ENCODE measurements around the gene OBSCN. TPM values are rescaled to one million over a fixed set of nuclear protein-coding genes. Genes with fewer than 3 reads are reported as not detected.

The OBSCN gene
- total and polyA plus RNA-seq, 10 of the 15 experiments (the other 5 are each of a cell fraction or from before 2014, with no cell fraction given): 0.01 to 0.36 (median 0.08) TPM; not detected in 2

DNA sequence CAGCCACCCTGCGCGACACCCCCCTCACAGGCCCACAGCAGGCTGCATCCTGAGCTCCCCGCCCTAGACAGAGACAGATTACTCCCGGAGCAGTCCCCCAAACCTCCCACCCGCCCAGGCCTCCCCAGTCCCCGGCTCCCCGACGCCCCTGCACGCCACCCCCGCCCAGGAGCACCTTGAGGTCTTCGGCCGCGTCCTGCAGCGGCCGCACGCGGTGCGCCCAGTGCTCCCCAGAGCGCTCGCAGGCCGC, 198.1 kb downstream of the OBSCN start:
- CTCF ChIA-PET: interaction anchor here (1.3 kb wide), 1 partner anchor 238 kb away, joined by 4 read pairs; no protein-coding TSS in a partner anchor
- ATAC-seq (peak; percentile 44; the same call in 2 of the 3 replicates), FAIRE-seq (no peak), DNase-seq (ENCODE audit: low read depth, low spot score) (no peak)
- no peaks in the 10 kb centered on the region for H3K27me3 ChIP-seq (replicated peaks in 1 of 2; ENCODE audit: control insufficient read depth in 2 of 2, insufficient read depth in 2 of 2, low read length in 1 of 2)
- no peak overlapping the region for H2AFZ ChIP-seq (ENCODE audit: control insufficient read depth, low read depth, low read length)
- RAD21 ChIA-PET (ENCODE audit: unreplicated experiment): no interaction called here
- H4K20me1 ChIP-seq (ENCODE audit: control insufficient read depth, insufficient read depth): no peaks in the 10 kb centered on the region
- in situ Hi-C loops (cut with MboI): no loop called here
- SMC1A ChIA-PET (ENCODE audit: uncharacterized antibody, unreplicated experiment): no interaction called here
- H3K36me3 ChIP-seq (ENCODE audit: control insufficient read depth in 2 of 2, insufficient read depth in 2 of 2, low read length in 1 of 2): peaks cover 6 to 7% of the 10 kb centered on the region in 2 experiments; a peak in 2 of 4 replicates
- no peaks in the 10 kb centered on the region for H3K9me3 ChIP-seq (replicated peaks; ENCODE audit: control insufficient read depth, insufficient read depth, low read length)
- peak overlapping the region; percentile 88 for H3K9ac ChIP-seq (ENCODE audit: control insufficient read depth, insufficient read depth, low read length)
- peaks cover 4% of the 10 kb centered on the region; the same call in 1 of the 2 replicates for H3K4me1 ChIP-seq (ENCODE audit: control insufficient read depth, insufficient read depth, low read length)
- peak overlapping the region; percentile 98; the same call in 1 of the 2 replicates for H3K4me2 ChIP-seq (ENCODE audit: control insufficient read depth, insufficient read depth)
- POLR2A ChIA-PET: interaction anchor here (1.7 kb wide), 1 partner anchor 239 kb away, joined by 6 read pairs; no protein-coding TSS in a partner anchor
- peak overlapping the region; percentile 86 for H3K27ac ChIP-seq (ENCODE audit: control insufficient read depth, insufficient read depth)
- intact Hi-C loops (cut with micrococcal nuclease; ENCODE audit: unreplicated experiment): loop anchor here (2.0 to 5.0 kb wide), 2 partner anchors 51 to 619 kb away; a partner anchor contains a TSS
- BruUV-seq (replicated peaks): no TSS peak
- H3K4me3 ChIP-seq: peak overlapping the region; percentile 97
- H3K79me2 ChIP-seq (ENCODE audit: control insufficient read depth, insufficient read depth, low read length): peaks cover 48% of the 10 kb centered on the region
- TF ChIP-seq, protein P1, sequence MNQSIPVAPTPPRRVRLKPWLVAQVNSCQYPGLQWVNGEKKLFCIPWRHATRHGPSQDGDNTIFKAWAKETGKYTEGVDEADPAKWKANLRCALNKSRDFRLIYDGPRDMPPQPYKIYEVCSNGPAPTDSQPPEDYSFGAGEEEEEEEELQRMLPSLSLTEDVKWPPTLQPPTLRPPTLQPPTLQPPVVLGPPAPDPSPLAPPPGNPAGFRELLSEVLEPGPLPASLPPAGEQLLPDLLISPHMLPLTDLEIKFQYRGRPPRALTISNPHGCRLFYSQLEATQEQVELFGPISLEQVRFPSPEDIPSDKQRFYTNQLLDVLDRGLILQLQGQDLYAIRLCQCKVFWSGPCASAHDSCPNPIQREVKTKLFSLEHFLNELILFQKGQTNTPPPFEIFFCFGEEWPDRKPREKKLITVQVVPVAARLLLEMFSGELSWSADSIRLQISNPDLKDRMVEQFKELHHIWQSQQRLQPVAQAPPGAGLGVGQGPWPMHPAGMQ (IDR thresholded peaks at IDR 0.05; ENCODE audit: borderline replicate concordance): no peak
- TF ChIP-seq CEBPB (IDR thresholded peaks at IDR 0.05; ENCODE audit: borderline replicate concordance in 1 of 2, low read depth in 2 of 2, low read length in 2 of 2) (no peak), MYB (IDR thresholded peaks at IDR 0.05; ENCODE audit: borderline replicate concordance, low read depth, low read length) (no peak), NFYA (IDR thresholded peaks at IDR 0.05; ENCODE audit: borderline replicate concordance, low read depth, low read length) (no peak), CHD1 (IDR thresholded peaks at IDR 0.05; ENCODE audit: low read depth, low read length) (no peak), BCL11A (IDR thresholded peaks at IDR 0.05; ENCODE audit: low read depth, low read length) (no peak), JUND (IDR thresholded peaks at IDR 0.05; ENCODE audit: low read depth, low read length) (no peak), MYC (IDR thresholded peaks at IDR 0.05; ENCODE audit: insufficient read depth, insufficient read length, insufficient replicate concordance, low read length, severe bottlenecking) (no peak), JUNB (IDR thresholded peaks at IDR 0.05) (no peak), RUNX3 (IDR thresholded peaks at IDR 0.05; ENCODE audit: low read length) (no peak), KDM1A (IDR thresholded peaks at IDR 0.05; ENCODE audit: borderline replicate concordance) (no peak), ZNF217 (IDR thresholded peaks at IDR 0.05) (no peak), SRF (IDR thresholded peaks at IDR 0.05; ENCODE audit: low read depth in 2 of 2, low read length in 2 of 2) (no peak), NBN (IDR thresholded peaks at IDR 0.05) (no peak)
- TF ChIP-seq, protein P2, sequence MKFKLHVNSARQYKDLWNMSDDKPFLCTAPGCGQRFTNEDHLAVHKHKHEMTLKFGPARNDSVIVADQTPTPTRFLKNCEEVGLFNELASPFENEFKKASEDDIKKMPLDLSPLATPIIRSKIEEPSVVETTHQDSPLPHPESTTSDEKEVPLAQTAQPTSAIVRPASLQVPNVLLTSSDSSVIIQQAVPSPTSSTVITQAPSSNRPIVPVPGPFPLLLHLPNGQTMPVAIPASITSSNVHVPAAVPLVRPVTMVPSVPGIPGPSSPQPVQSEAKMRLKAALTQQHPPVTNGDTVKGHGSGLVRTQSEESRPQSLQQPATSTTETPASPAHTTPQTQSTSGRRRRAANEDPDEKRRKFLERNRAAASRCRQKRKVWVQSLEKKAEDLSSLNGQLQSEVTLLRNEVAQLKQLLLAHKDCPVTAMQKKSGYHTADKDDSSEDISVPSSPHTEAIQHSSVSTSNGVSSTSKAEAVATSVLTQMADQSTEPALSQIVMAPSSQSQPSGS (IDR thresholded peaks at IDR 0.05; ENCODE audit: low read length): no peak
- TF ChIP-seq, protein P3, sequence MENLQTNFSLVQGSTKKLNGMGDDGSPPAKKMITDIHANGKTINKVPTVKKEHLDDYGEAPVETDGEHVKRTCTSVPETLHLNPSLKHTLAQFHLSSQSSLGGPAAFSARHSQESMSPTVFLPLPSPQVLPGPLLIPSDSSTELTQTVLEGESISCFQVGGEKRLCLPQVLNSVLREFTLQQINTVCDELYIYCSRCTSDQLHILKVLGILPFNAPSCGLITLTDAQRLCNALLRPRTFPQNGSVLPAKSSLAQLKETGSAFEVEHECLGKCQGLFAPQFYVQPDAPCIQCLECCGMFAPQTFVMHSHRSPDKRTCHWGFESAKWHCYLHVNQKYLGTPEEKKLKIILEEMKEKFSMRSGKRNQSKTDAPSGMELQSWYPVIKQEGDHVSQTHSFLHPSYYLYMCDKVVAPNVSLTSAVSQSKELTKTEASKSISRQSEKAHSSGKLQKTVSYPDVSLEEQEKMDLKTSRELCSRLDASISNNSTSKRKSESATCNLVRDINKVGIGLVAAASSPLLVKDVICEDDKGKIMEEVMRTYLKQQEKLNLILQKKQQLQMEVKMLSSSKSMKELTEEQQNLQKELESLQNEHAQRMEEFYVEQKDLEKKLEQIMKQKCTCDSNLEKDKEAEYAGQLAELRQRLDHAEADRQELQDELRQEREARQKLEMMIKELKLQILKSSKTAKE (IDR thresholded peaks at IDR 0.05; ENCODE audit: low read depth, poor library complexity, severe bottlenecking): no peak
- TF ChIP-seq, protein P4, sequence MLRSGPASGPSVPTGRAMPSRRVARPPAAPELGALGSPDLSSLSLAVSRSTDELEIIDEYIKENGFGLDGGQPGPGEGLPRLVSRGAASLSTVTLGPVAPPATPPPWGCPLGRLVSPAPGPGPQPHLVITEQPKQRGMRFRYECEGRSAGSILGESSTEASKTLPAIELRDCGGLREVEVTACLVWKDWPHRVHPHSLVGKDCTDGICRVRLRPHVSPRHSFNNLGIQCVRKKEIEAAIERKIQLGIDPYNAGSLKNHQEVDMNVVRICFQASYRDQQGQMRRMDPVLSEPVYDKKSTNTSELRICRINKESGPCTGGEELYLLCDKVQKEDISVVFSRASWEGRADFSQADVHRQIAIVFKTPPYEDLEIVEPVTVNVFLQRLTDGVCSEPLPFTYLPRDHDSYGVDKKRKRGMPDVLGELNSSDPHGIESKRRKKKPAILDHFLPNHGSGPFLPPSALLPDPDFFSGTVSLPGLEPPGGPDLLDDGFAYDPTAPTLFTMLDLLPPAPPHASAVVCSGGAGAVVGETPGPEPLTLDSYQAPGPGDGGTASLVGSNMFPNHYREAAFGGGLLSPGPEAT (IDR thresholded peaks at IDR 0.05; ENCODE audit: low read depth): no peak
- WGBS (ENCODE audit: insufficient coverage, insufficient replicate concordance, low lambda C conversion rate, missing lambda C conversion rate): under 1% methylated on average over 18 of the region's 21 CpGs
